ENCODE results near the gene ADGRV1. TPM values are rescaled to one million over a fixed set of nuclear protein-coding genes. Genes with fewer than 3 reads are reported as not detected.

The ADGRV1 gene
- total RNA-seq, 4 donors from 2014 or later, result 6.0 to 37.0 (median 10.6) TPM

GRCh38 chr5:91183743-91184142, 625.1 kb downstream of the ADGRV1 start:
- in situ Hi-C loops (cut with MboI; ENCODE audit: low pct_ligation_motif_present in 1 of 4, low pct_unique_long_range_greater_than_20kb in 1 of 4, low sequenced_read_pairs in 3 of 4), result loop anchor here in 1 of 4 donors (25.0 kb wide), 1 partner anchor 246 kb away; no protein-coding TSS in a partner anchor
- H3K27me3 ChIP-seq, result no peaks in the 10 kb centered on the region
- H3K4me1 ChIP-seq, result peaks cover 4 to 30% (median 12%) of the 10 kb centered on the region in 4 donors
- H3K36me3 ChIP-seq, result no peaks in the 10 kb centered on the region
- no peak overlapping the region for H3K4me3 ChIP-seq
- no peak for TF ChIP-seq POLR2AphosphoS5 (IDR thresholded peaks at IDR 0.05)
- no peak for TF ChIP-seq EP300 (IDR thresholded peaks at IDR 0.05; ENCODE audit: low read depth)
- peak; percentile 39 for DNase-seq
- intact Hi-C loops (cut with DNase I; ENCODE audit: low total_unique reads), result no loop called here
- H3K9me3 ChIP-seq, result no peaks in the 10 kb centered on the region
- WGBS, 2 donors (ENCODE audit: low coverage in 1 of 2), result 49 to 73% methylated on average over 2 to 4 of the region's 4 CpGs
- peak overlapping the region; percentile 61 to 77 (median 66) for H3K27ac ChIP-seq

GRCh38 chr5:91186101-91186500, 627.5 kb downstream of the ADGRV1 start:
- Histone ChIP-seq H3K4me3 (no peak overlapping the region), H3K4me1 (peaks cover 11 to 49% (median 12%) of the 10 kb centered on the region in 4 donors), H3K27me3 (no peaks in the 10 kb centered on the region), H3K9me3 (no peaks in the 10 kb centered on the region), H3K36me3 (no peaks in the 10 kb centered on the region), H3K27ac (no peak overlapping the region)
- intact Hi-C loops (cut with DNase I; ENCODE audit: low total_unique reads) (no loop called here), in situ Hi-C loops (cut with MboI; ENCODE audit: low pct_ligation_motif_present in 1 of 4, low pct_unique_long_range_greater_than_20kb in 1 of 4, low sequenced_read_pairs in 3 of 4) (loop anchor here in 1 of 4 donors (25.0 kb wide), 1 partner anchor 249 kb away; no protein-coding TSS in a partner anchor)
- WGBS, 2 donors (ENCODE audit: low coverage in 1 of 2), result 86 to 95% methylated on average over 5 of the region's 5 CpGs
- TF ChIP-seq EP300 (IDR thresholded peaks at IDR 0.05; ENCODE audit: low read depth) (no peak), POLR2A (IDR thresholded peaks at IDR 0.05) (no peak), POLR2AphosphoS5 (IDR thresholded peaks at IDR 0.05) (no peak), CTCF (IDR thresholded peaks at IDR 0.05) (no peak)
- DNase-seq, result no peak

GRCh38 chr5:91187032-91187431, 628.4 kb downstream of the ADGRV1 start:
- 75 to 79% methylated on average over 3 of the region's 3 CpGs for WGBS, 2 donors (ENCODE audit: low coverage in 1 of 2)
- H3K4me3 ChIP-seq, result no peak overlapping the region

GRCh38 chr5:91188755-91189154, 630.2 kb downstream of the ADGRV1 start:
- 64 to 88% methylated on average over 1 of the region's 1 CpG for WGBS, 2 donors (ENCODE audit: low coverage in 1 of 2)
- Histone ChIP-seq H3K4me1 (peaks cover 4 to 32% (median 6%) of the 10 kb centered on the region in 4 donors), H3K36me3 (no peaks in the 10 kb centered on the region), H3K27ac (peak overlapping the region in 1 of 4 donors; percentile 59), H3K27me3 (no peaks in the 10 kb centered on the region), H3K4me3 (no peak overlapping the region), H3K9me3 (no peaks in the 10 kb centered on the region)
- TF ChIP-seq EP300 (IDR thresholded peaks at IDR 0.05; ENCODE audit: low read depth) (no peak), POLR2AphosphoS5 (IDR thresholded peaks at IDR 0.05) (no peak), POLR2A (IDR thresholded peaks at IDR 0.05) (no peak), CTCF (IDR thresholded peaks at IDR 0.05) (no peak)
- DNase-seq, result no peak
- intact Hi-C loops (cut with DNase I; ENCODE audit: low total_unique reads) (no loop called here), in situ Hi-C loops (cut with MboI; ENCODE audit: low pct_ligation_motif_present in 1 of 4, low pct_unique_long_range_greater_than_20kb in 1 of 4, low sequenced_read_pairs in 3 of 4) (loop anchor here in 1 of 4 donors (25.0 kb wide), 1 partner anchor 251 kb away; no protein-coding TSS in a partner anchor)

More at GRCh38 chr5:91187032-91187431, 628.4 kb downstream of the ADGRV1 start:
- Histone ChIP-seq H3K27ac (no peak overlapping the region), H3K9me3 (no peaks in the 10 kb centered on the region), H3K36me3 (no peaks in the 10 kb centered on the region), H3K4me1 (peaks cover 11 to 49% (median 12%) of the 10 kb centered on the region in 4 donors), H3K27me3 (no peaks in the 10 kb centered on the region)
- DNase-seq, result no peak
- TF ChIP-seq POLR2AphosphoS5 (IDR thresholded peaks at IDR 0.05), result no peak
- TF ChIP-seq CTCF (IDR thresholded peaks at IDR 0.05), result no peak
- TF ChIP-seq POLR2A (IDR thresholded peaks at IDR 0.05), result no peak
- no peak for TF ChIP-seq EP300 (IDR thresholded peaks at IDR 0.05; ENCODE audit: low read depth)
- intact Hi-C loops (cut with DNase I; ENCODE audit: low total_unique reads) (no loop called here), in situ Hi-C loops (cut with MboI; ENCODE audit: low pct_ligation_motif_present in 1 of 4, low pct_unique_long_range_greater_than_20kb in 1 of 4, low sequenced_read_pairs in 3 of 4) (loop anchor here in 1 of 4 donors (25.0 kb wide), 1 partner anchor 250 kb away; no protein-coding TSS in a partner anchor)
